Motor neuron (in vitro differentiated cells): ENCODE results near the gene C6orf141. TPM values are rescaled to one million over a fixed set of nuclear protein-coding genes. Genes with fewer than 3 reads are reported as not detected.

Experiments used
- ATAC-seq, 8 experiments: fragments of 200-7000 bp; cut with Tn5 transposase; replicated peaks in 6 of 8; 2 replicates each; pipeline ENCODE4 v1.8.0; 2021; ENCODE audit warnings: mild to moderate bottlenecking in 8 of 8, moderate library complexity in 8 of 8
- H3K27ac ChIP-seq, 2 donors: fragments of 250-450 bp; sonication (Bioruptor Pico); 2 replicates each; pipeline ENCODE4 v1.9.0; 2021; ENCODE audit warnings: antibody characterized with exemption in 2 of 2, mild to moderate bottlenecking in 2 of 2, moderate library complexity in 1 of 2
- H3K4me1 ChIP-seq, 2 donors: fragments of 250-450 bp; sonication (Bioruptor Pico); replicated peaks in 1 of 2; 2 replicates each; pipeline ENCODE4 v1.6.1; 2021; ENCODE audit warnings: antibody characterized with exemption in 2 of 2, mild to moderate bottlenecking in 2 of 2, moderate library complexity in 1 of 2
- H3K4me3 ChIP-seq, 5 donors: fragments of 250-450 bp; sonication (Bioruptor Pico); 2 replicates each; pipeline ENCODE4 v1.9.0; 2021; ENCODE audit warnings: antibody characterized with exemption in 5 of 5, mild to moderate bottlenecking in 5 of 5, moderate library complexity in 4 of 5
- WGBS, 10 experiments: fragments of 450-650 bp; shearing (Covaris generic); methylation state at CpG; one replicate each; pipeline ENCODE4 v1.0.0; 2022; 5-methylcytosine and 5-hydroxymethylcytosine counted together
- in situ Hi-C, 9 experiments: fragments of 400-800 bp; cut with MboI; loops; one replicate each; pipeline ENCODE4 v1.15.0; 2021; ENCODE audit warnings: low sequenced_read_pairs in 9 of 9, low pct_unique_long_range_greater_than_20kb in 2 of 9; ENCODE audit not compliant: unreplicated experiment in 9 of 9
- total RNA-seq, 8 experiments: library from RNA; unstranded; fragments of 300-600 nt; gene quantifications; 2 replicates each; pipeline versions ENCODE4 v1.2.3 to v1.2.4, GENCODE V29; 2022

C6orf141 gene
- total RNA-seq, 8 experiments from 2014 or later, result 0.28 to 0.71 (median 0.50) TPM; not detected in 4

DNA sequence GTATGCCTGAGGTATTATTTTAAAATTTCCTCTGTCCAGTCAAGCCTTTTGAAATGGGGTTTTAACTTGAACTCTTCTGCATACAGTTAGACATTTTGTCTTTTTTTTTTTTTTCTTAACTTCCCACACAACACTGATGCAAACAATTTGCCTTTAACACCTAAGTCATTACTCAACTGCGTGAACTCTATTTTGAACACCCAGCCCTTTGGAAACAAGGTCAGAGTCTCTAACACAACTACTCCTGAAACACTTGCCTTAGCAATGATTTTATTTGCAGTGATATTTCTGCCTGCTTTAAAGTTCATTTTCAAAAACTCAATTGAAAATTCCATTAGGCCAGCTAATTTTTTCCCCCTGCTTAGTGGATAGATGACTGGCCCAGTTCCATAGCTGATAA is 26.6 kb upstream of the C6orf141 start:
- Histone ChIP-seq H3K4me1 (no peaks in the 10 kb centered on the region), H3K27ac (no peak overlapping the region), H3K4me3 (no peak overlapping the region)
- ATAC-seq, result no peak
- WGBS, 10 experiments, result 33 to 100% (median 89%) methylated on average over 1 of the region's 1 CpG; no CpG with 5 or more reads in 1 of the 10 experiments
- in situ Hi-C loops, result loop anchor here in 1 of 9 experiments (25.0 kb wide), 2 partner anchors 112 to 313 kb away; no protein-coding TSS in a partner anchor

GRCh38 chr6:49524541-49524940 is 25.9 kb upstream of the C6orf141 start:
- H3K4me1 ChIP-seq, result no peaks in the 10 kb centered on the region
- H3K4me3 ChIP-seq, result no peak overlapping the region
- H3K27ac ChIP-seq, result no peak overlapping the region
- WGBS, 10 experiments, result 44 to 97% (median 86%) methylated on average over 1 to 7 of the region's 7 CpGs; no CpG with 5 or more reads in 2 of the 10 experiments
- in situ Hi-C loops, result loop anchor here in 1 of 9 experiments (25.0 kb wide), 2 partner anchors 112 to 313 kb away; no protein-coding TSS in a partner anchor
- ATAC-seq, result no peak

- no peak for ATAC-seq
- H3K27ac ChIP-seq, result no peak overlapping the region
- in situ Hi-C loops, result loop anchor here in 2 of 9 experiments (25.0 kb wide), 2 partner anchors 311 to 336 kb away; partner anchors contain the start of gene CRISP1 (in 1 of the 2)
- H3K4me1 ChIP-seq, result no peaks in the 10 kb centered on the region
- 20 to 98% (median 83%) methylated on average over 1 to 6 of the region's 12 CpGs; no CpG with 5 or more reads in 2 of the 10 experiments for WGBS, 10 experiments
- no peak overlapping the region for H3K4me3 ChIP-seq
Observed at GRCh38 chr6:49526598-49526997, 23.9 kb upstream of the C6orf141 start.

GRCh38 chr6:49527320-49527719 is 23.1 kb upstream of the C6orf141 start:
- peak in 3 of 8 experiments; percentile 30 to 72 (median 67) for ATAC-seq
- Histone ChIP-seq H3K4me1 (no peaks in the 10 kb centered on the region), H3K27ac (no peak overlapping the region), H3K4me3 (no peak overlapping the region)
- in situ Hi-C loops, result loop anchor here in 2 of 9 experiments (25.0 kb wide), 2 partner anchors 310 to 335 kb away; partner anchors contain the start of gene CRISP1 (in 1 of the 2)
- WGBS, 10 experiments, result 0 to 43% (median 0%) methylated on average over 1 of the region's 1 CpG; no CpG with 5 or more reads in 3 of the 10 experiments

DNA sequence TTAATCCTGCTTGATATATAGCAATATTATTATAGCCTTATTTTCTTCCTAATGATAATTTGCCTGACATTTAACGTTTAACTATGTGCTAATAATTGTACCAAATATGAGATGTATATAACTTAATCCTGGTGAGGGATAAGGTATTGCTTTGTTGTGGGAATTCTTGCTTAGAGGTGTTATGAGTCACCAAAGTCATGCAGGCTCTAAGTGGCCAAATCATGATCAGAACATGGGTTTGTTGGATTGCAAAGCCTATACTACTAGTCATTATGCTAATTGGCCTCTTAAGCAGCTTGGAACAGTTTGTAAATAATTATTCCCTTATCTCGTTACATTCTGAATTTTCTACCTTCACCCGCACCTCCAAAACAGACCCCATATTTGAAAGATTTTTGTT is 21.9 kb upstream of the C6orf141 start:
- ATAC-seq, result no peak
- 0 to 92% (median 61%) methylated on average over 1 to 3 of the region's 3 CpGs for WGBS, 10 experiments

GRCh38 chr6:49530141-49530776 is 20.2 kb upstream of the C6orf141 start:
- Histone ChIP-seq H3K4me1 (no peaks in the 10 kb centered on the region), H3K27ac (no peak overlapping the region), H3K4me3 (no peak overlapping the region)
- in situ Hi-C loops, result loop anchor here in 4 of 9 experiments (10.0 to 25.0 kb wide), 4 partner anchors 85 to 332 kb away; partner anchors contain the start of gene CRISP1 (in 1 of the 4)
- 0 to 100% (median 53%) methylated on average over 1 to 2 of the region's 2 CpGs; no CpG with 5 or more reads in 1 of the 10 experiments for WGBS, 10 experiments
- peak in 3 of 8 experiments; percentile 13 to 54 (median 17) for ATAC-seq

More for the DNA sequence above, 21.9 kb upstream of the C6orf141 start:
- no peaks in the 10 kb centered on the region for H3K4me1 ChIP-seq
- no peak overlapping the region for H3K4me3 ChIP-seq
- in situ Hi-C loops, result loop anchor here in 2 of 9 experiments (25.0 kb wide), 2 partner anchors 309 to 334 kb away; partner anchors contain the start of gene CRISP1 (in 1 of the 2)
- H3K27ac ChIP-seq, result no peak overlapping the region

DNA sequence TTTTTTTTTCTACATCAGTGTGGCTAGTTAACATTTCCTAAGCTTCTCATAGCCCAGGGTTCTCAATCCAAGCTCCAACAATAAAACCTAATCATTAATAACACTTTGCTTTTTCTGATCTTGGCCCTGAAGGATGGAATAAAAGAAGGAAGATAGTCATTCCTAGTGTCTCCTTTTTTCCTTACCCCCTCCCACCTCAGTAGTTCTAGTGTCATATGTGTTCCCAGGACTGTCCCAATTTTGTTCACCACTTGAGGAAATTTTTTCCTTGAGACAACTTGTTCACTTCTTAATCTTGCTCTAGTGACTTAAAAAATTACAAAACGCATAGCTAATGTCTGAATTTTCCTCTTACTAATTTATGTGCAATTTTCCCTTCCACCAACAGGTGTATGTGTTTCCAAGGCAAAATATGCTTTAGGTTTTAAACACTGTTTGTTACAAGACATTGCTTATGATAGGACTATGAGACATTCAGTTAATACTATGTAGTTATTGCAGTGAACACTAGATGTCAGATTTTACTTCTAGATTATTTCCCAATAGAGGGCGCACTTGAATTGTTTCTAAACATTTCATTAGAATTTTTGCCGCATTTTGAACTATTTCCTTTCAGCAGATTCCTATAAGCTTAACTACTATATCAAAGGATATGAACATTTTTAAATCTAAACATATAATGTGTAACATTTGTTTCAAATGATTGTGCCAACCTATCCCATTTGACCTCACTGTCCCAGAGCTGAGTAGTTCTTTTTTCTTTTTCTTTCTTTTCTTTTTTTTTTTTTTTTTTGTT is 18.5 kb upstream of the C6orf141 start:
- H3K27ac ChIP-seq, result no peak overlapping the region
- ATAC-seq, result peak in 7 of 8 experiments; percentile 39 to 94 (median 58)
- in situ Hi-C loops, result loop anchor here in 4 of 9 experiments (10.0 to 25.0 kb wide), 4 partner anchors 83 to 330 kb away; partner anchors contain the start of gene CRISP1 (in 1 of the 4)
- H3K4me1 ChIP-seq, result no peaks in the 10 kb centered on the region
- no peak overlapping the region for H3K4me3 ChIP-seq
- 0 to 34% (median 17%) methylated on average over 2 to 3 of the region's 3 CpGs for WGBS, 10 experiments

- Histone ChIP-seq H3K4me3 (no peak overlapping the region), H3K4me1 (no peaks in the 10 kb centered on the region), H3K27ac (no peak overlapping the region)
- WGBS, 10 experiments, result 45 to 100% (median 89%) methylated on average over 1 to 5 of the region's 5 CpGs
- in situ Hi-C loops, result loop anchor here in 4 of 9 experiments (10.0 to 25.0 kb wide), 4 partner anchors 79 to 327 kb away; partner anchors contain the start of gene CRISP1 (in 1 of the 4)
- ATAC-seq, result no peak
Observed at GRCh38 chr6:49535795-49536194, 14.7 kb upstream of the C6orf141 start.

DNA sequence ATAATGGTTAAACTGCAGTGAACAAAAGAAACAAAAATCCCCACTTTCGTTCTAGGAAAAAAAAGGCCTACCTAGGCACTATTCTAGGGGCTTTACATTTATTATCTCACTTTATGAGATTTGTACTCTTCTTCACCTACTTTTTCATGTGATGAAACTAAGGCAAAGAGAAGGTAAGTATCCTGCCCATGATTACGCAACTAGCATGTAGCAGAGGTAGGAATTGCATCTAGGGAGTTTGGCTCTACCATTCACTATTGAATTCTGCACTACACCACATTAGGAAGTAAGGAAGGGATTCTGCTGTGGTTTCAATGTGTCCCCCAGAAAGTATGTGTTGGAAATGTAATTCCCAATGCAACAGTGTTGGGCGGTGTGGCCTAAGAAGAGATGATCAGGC is 11.4 kb upstream of the C6orf141 start:
- Histone ChIP-seq H3K27ac (no peak overlapping the region), H3K4me3 (no peak overlapping the region), H3K4me1 (peaks cover 3 to 4% of the 10 kb centered on the region in 2 donors)
- ATAC-seq, result no peak
- in situ Hi-C loops, result loop anchor here in 4 of 9 experiments (10.0 to 25.0 kb wide), 4 partner anchors 76 to 323 kb away; partner anchors contain the start of gene CRISP1 (in 1 of the 4)
- WGBS, 10 experiments, result 79 to 100% (median 100%) methylated on average over 1 to 3 of the region's 3 CpGs; no CpG with 5 or more reads in 1 of the 10 experiments

DNA sequence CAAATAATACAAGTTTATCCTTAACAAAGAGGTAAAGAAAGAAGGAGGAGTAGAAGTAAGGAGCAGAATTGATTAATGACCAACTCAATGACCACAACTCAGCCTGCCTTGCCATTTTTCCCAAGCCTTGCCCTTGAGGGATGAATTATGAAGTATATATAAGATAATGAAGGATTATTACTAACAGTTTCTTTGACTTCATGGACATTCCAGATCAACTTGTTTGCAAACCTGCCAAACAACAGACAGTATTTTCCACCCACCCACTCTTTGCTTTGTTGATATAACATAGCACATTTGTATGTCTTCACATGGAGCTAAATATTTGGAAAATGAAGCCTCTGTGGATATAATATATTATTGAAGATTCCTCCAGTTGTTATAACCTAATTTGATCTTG is 9.9 kb upstream of the C6orf141 start:
- Histone ChIP-seq H3K4me1 (peaks cover 3 to 4% of the 10 kb centered on the region in 2 donors), H3K27ac (no peak overlapping the region), H3K4me3 (no peak overlapping the region)
- no peak for ATAC-seq
- in situ Hi-C loops, result loop anchor here in 2 of 9 experiments (25.0 kb wide), 2 partner anchors 297 to 322 kb away; partner anchors contain the start of gene CRISP1 (in 1 of the 2)

- Histone ChIP-seq H3K4me3 (no peak overlapping the region), H3K27ac (peak overlapping the region in 1 of 2 donors; percentile 51), H3K4me1 (peaks cover 3 to 4% of the 10 kb centered on the region in 2 donors)
- ATAC-seq, result peak in 7 of 8 experiments; percentile 51 to 97 (median 84)
- in situ Hi-C loops, result loop anchor here in 2 of 9 experiments (25.0 kb wide), 2 partner anchors 296 to 321 kb away; partner anchors contain the start of gene CRISP1 (in 1 of the 2)
- 0 to 44% (median 12%) methylated on average over 1 of the region's 1 CpG; no CpG with 5 or more reads in 2 of the 10 experiments for WGBS, 10 experiments
Observed at GRCh38 chr6:49541210-49541724, 9.2 kb upstream of the C6orf141 start.

GRCh38 chr6:49541936-49542335 is 8.5 kb upstream of the C6orf141 start:
- H3K27ac ChIP-seq, result no peak overlapping the region
- in situ Hi-C loops, result loop anchor here in 2 of 9 experiments (25.0 kb wide), 2 partner anchors 295 to 320 kb away; partner anchors contain the start of gene CRISP1 (in 1 of the 2)
- peaks cover 3 to 4% of the 10 kb centered on the region in 2 donors for H3K4me1 ChIP-seq
- WGBS, 10 experiments, result 33 to 100% (median 91%) methylated on average over 1 to 3 of the region's 3 CpGs
- H3K4me3 ChIP-seq, result no peak overlapping the region
- ATAC-seq, result no peak
